ENCODE measurements around the gene SLC38A10. TPM values are rescaled to one million over a fixed set of nuclear protein-coding genes. Genes with fewer than 3 reads are reported as not detected.

Gene SLC38A10
- total and polyA plus RNA-seq, 8 donors: 72.8 to 190 (median 96.9) TPM

DNA sequence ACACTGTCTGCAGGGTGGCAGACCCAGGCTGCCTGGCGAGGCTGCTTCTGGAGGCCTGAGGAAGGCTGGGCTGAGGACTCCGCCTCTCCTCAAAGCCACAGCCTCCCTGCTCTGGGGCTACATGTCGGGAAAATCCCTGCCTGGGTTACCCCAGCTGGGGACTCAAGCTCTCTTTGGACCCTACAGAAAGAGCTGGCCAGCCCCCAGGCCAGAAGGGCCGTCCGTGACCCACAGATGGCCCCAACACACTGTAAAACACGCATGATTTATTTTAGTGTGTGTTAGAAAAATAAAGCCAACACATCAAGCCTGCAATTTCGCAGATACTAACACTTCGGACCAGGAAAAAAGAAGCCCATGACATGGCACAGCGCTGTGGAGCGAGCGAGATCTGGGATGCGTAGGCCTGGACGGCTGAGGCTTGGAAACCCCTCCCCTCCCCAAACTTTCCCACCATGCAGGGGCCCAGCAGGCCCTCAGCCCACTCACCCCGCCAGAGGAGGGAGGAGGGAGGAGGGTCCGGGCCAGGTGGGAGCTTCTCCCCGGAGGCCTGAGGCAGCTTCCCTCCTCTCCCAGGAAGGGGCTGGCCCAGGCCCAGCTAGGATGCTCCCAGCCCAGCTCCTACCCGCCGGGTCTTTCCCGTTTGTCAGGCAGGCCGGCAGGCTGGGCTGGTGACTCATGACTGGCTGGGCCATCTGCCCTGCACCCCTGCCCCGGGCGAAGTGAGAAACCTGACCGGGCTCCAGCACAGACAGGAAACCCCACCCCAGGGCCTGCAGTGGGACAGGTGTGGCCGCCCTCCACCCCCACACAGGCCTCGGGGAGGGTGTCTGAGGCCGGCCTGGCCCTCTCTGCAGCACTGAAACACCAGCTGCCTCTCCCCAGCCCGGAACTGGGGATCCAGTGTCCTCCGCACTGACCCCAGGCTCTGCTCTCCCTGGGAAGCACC is 34.1 kb upstream of the SLC38A10 start:
- no peak for TF ChIP-seq CTCF (IDR thresholded peaks at IDR 0.05)
- no peaks in the 10 kb centered on the region for H3K9me3 ChIP-seq
- no peak overlapping the region for H3K4me3 ChIP-seq
- peak; percentile 59 to 84 (median 75) for ATAC-seq
- WGBS, 2 donors: 66 to 68% methylated on average over 24 to 28 of the region's 28 CpGs
- no peaks in the 10 kb centered on the region for H3K36me3 ChIP-seq
- peak overlapping the region; percentile 38 to 81 (median 60) for H3K27ac ChIP-seq
- H3K27me3 ChIP-seq: no peaks in the 10 kb centered on the region
- intact Hi-C loops (cut with DNase I): no loop called here
- FAIRE-seq: no peak
- peaks cover 0 to 16% (median 0%) of the 10 kb centered on the region in 3 donors for H3K4me1 ChIP-seq
- DNase-seq: peak; percentile 61 to 84 (median 72)

GRCh38 chr17:81328489-81328888 is 33.4 kb upstream of the SLC38A10 start:
- ATAC-seq (peak in 1 of 4 donors; percentile 2), DNase-seq (peak in 1 of 6 donors; percentile 78), FAIRE-seq (no peak)
- TF ChIP-seq CTCF (IDR thresholded peaks at IDR 0.05): no peak
- H3K4me1 ChIP-seq: peaks cover 0 to 16% (median 0%) of the 10 kb centered on the region in 3 donors
- H3K36me3 ChIP-seq: no peaks in the 10 kb centered on the region
- H3K27me3 ChIP-seq: no peaks in the 10 kb centered on the region
- H3K4me3 ChIP-seq: no peak overlapping the region
- intact Hi-C loops (cut with DNase I): no loop called here
- 45 to 47% methylated on average over 14 of the region's 14 CpGs for WGBS, 2 donors
- no peaks in the 10 kb centered on the region for H3K9me3 ChIP-seq
- H3K27ac ChIP-seq: peak overlapping the region in 2 of 4 donors; percentile 38 to 81

- intact Hi-C loops (cut with DNase I): no loop called here
- 81 to 82% methylated on average over 14 of the region's 14 CpGs for WGBS, 2 donors
- H3K4me3 ChIP-seq: no peak overlapping the region
- H3K4me1 ChIP-seq: peaks cover 0 to 16% (median 0%) of the 10 kb centered on the region in 3 donors
- ATAC-seq: no peak
- H3K36me3 ChIP-seq: no peaks in the 10 kb centered on the region
- DNase-seq: no peak
- no peaks in the 10 kb centered on the region for H3K9me3 ChIP-seq
- FAIRE-seq: no peak
- H3K27me3 ChIP-seq: no peaks in the 10 kb centered on the region
- no peak for TF ChIP-seq CTCF (IDR thresholded peaks at IDR 0.05)
- H3K27ac ChIP-seq: no peak overlapping the region
Observed at GRCh38 chr17:81325714-81326358, 30.7 kb upstream of the SLC38A10 start.

DNA sequence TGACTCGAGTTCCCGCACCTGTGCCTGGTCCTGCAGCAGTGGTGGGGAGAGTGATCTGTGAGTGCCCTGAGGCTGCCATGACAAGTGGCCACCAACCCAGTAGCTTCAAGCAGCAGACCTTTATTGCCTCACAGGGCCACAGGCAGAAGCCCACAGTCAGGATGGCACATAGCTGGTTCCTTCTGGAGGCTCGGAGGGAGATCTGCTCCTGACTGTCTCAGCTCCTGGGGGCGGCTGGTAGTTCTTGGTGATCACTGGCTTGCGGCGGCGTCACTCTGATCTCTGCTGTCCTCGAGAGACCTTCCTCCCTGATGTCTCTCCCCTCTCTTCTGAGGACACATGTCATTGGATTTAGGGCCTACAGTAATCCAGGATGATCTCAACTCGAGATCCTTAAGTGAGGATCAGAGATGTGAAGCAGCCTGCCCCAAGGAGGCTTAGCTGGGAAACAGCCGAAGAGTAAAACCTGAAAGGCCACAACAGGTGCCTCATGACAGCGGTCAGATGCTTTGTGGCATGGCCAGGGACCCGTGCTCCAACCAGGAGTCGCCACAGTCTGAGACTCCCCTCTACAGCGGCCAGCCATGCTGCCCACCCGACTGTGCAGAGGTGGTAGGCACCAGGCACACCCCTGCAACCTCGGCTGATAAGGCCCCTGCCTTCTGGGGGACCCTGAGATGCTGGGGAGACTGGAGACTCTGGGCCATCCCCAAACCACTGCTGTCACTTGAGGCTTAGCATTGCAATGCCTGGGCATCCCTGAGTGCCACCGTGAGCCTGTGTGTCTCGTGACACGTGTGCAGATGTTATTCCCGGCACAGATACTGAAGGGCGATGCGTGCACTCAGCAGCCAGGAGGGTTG is 30.0 kb upstream of the SLC38A10 start:
- Histone ChIP-seq H3K27ac (no peak overlapping the region), H3K9me3 (no peaks in the 10 kb centered on the region), H3K36me3 (no peaks in the 10 kb centered on the region), H3K27me3 (no peaks in the 10 kb centered on the region), H3K4me3 (no peak overlapping the region), H3K4me1 (peaks cover 0 to 16% (median 0%) of the 10 kb centered on the region in 3 donors)
- ATAC-seq (no peak), FAIRE-seq (no peak), DNase-seq (no peak)
- intact Hi-C loops (cut with DNase I): no loop called here
- WGBS, 2 donors: 85 to 87% methylated on average over 22 of the region's 22 CpGs
- TF ChIP-seq CTCF (IDR thresholded peaks at IDR 0.05): no peak
